ENCODE measurements around the gene PDIA5.

The PDIA5 gene

DNA sequence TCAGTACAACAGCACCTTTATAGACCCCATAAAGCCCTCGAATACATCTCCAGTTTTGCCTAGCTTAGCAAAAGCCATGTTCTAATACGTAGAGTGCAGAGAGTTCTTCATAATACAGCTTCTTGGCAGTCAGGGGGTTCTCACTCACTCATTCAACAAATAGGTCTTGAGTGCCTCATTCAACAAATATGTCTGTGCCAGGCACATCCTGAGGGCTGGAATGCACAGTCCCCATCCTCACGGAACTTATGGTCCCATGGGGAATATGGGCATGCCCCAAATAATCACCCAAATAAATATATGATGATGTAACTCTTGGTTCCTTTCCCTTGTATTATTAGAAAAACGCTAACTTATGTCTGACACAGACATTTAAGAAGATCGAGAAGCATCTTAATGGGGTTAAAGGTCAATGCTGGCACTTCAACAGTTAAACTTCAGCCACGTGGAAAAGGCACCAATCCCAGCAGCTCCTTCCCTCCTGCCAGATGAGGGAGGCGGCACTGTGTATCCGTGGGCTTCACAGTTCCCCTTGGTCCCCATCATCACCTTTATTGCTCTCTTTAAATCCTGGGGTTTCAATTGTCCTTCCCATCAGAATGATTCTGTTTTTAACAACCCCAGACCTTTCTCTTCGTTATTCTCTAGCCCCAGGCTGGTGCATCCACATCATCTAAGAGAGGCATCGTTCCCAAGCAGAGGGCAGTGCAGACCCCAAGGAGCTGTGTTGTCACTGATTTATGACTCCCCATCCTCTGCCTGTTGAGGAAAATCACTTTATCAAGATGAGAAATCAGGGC is 20.4 kb upstream of the PDIA5 start:
- H3K9me2 ChIP-seq (replicated peaks; ENCODE audit: low read depth, low read length), result no peaks in the 10 kb centered on the region
- TF ChIP-seq EZH2phosphoT487 (IDR thresholded peaks at IDR 0.05; ENCODE audit: borderline replicate concordance), result no peak
- TF ChIP-seq, protein P1, sequence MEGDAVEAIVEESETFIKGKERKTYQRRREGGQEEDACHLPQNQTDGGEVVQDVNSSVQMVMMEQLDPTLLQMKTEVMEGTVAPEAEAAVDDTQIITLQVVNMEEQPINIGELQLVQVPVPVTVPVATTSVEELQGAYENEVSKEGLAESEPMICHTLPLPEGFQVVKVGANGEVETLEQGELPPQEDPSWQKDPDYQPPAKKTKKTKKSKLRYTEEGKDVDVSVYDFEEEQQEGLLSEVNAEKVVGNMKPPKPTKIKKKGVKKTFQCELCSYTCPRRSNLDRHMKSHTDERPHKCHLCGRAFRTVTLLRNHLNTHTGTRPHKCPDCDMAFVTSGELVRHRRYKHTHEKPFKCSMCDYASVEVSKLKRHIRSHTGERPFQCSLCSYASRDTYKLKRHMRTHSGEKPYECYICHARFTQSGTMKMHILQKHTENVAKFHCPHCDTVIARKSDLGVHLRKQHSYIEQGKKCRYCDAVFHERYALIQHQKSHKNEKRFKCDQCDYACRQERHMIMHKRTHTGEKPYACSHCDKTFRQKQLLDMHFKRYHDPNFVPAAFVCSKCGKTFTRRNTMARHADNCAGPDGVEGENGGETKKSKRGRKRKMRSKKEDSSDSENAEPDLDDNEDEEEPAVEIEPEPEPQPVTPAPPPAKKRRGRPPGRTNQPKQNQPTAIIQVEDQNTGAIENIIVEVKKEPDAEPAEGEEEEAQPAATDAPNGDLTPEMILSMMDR (conservative IDR thresholded peaks at IDR 0.05; ENCODE audit: low read length), result no peak
- H3F3A ChIP-seq (ENCODE audit: low read depth), result no peaks in the 10 kb centered on the region
- H3K9me3 ChIP-seq (ENCODE audit: insufficient read depth, low read depth, low read length), result no peaks in the 10 kb centered on the region
- H3K9ac ChIP-seq (ENCODE audit: low read depth, low read length, poor library complexity, severe bottlenecking), result no peak overlapping the region
- no peak overlapping the region for H2AFZ ChIP-seq (ENCODE audit: low read length)
- H3K4me2 ChIP-seq (ENCODE audit: low read depth, low read length, poor library complexity, severe bottlenecking), result no peak overlapping the region
- H3K4me1 ChIP-seq (ENCODE audit: insufficient read depth, low read length, poor library complexity, severe bottlenecking), result peaks cover 6% of the 10 kb centered on the region
- H3K4me3 ChIP-seq (ENCODE audit: low read length, poor library complexity, severe bottlenecking), result no peak overlapping the region
- H4K20me1 ChIP-seq (ENCODE audit: insufficient read depth, low read length, poor library complexity, severe bottlenecking), result no peaks in the 10 kb centered on the region
- no peaks in the 10 kb centered on the region for H3K36me3 ChIP-seq (ENCODE audit: insufficient read depth, low read length)
- no peaks in the 10 kb centered on the region for H3K27me3 ChIP-seq (ENCODE audit: insufficient read depth, low read length, poor library complexity, severe bottlenecking)
- no peaks in the 10 kb centered on the region for H3K79me2 ChIP-seq (ENCODE audit: insufficient read depth, low read length)

DNA sequence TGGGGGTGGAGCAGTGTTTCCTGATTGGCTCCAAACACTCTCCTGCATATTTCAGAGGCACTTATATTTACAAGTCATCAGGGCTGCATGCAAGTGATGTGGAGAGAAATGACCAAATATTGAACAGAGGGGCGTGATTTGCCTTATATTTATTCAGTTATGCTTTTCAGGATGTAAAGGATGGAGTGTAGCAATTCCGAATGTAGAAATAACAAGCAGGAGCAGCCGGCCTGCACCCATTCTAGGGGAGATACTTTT is 19.8 kb upstream of the PDIA5 start:
- no peaks in the 10 kb centered on the region for H4K20me1 ChIP-seq (ENCODE audit: insufficient read depth, low read length, poor library complexity, severe bottlenecking)
- no peak overlapping the region for H2AFZ ChIP-seq (ENCODE audit: low read length)
- H3K9ac ChIP-seq (ENCODE audit: low read depth, low read length, poor library complexity, severe bottlenecking), result no peak overlapping the region
- no peaks in the 10 kb centered on the region for H3K27me3 ChIP-seq (ENCODE audit: insufficient read depth, low read length, poor library complexity, severe bottlenecking)
- TF ChIP-seq, protein P1 (conservative IDR thresholded peaks at IDR 0.05; ENCODE audit: low read length), result no peak
- no peak for TF ChIP-seq EZH2phosphoT487 (IDR thresholded peaks at IDR 0.05; ENCODE audit: borderline replicate concordance)
- H3K4me1 ChIP-seq (ENCODE audit: insufficient read depth, low read length, poor library complexity, severe bottlenecking), result peaks cover 6% of the 10 kb centered on the region
- H3K9me2 ChIP-seq (replicated peaks; ENCODE audit: low read depth, low read length), result no peaks in the 10 kb centered on the region
- no peaks in the 10 kb centered on the region for H3F3A ChIP-seq (ENCODE audit: low read depth)
- no peaks in the 10 kb centered on the region for H3K79me2 ChIP-seq (ENCODE audit: insufficient read depth, low read length)
- no peak overlapping the region for H3K4me3 ChIP-seq (ENCODE audit: low read length, poor library complexity, severe bottlenecking)
- no peaks in the 10 kb centered on the region for H3K36me3 ChIP-seq (ENCODE audit: insufficient read depth, low read length)
- H3K9me3 ChIP-seq (ENCODE audit: insufficient read depth, low read depth, low read length), result no peaks in the 10 kb centered on the region
- no peak overlapping the region for H3K4me2 ChIP-seq (ENCODE audit: low read depth, low read length, poor library complexity, severe bottlenecking)

DNA sequence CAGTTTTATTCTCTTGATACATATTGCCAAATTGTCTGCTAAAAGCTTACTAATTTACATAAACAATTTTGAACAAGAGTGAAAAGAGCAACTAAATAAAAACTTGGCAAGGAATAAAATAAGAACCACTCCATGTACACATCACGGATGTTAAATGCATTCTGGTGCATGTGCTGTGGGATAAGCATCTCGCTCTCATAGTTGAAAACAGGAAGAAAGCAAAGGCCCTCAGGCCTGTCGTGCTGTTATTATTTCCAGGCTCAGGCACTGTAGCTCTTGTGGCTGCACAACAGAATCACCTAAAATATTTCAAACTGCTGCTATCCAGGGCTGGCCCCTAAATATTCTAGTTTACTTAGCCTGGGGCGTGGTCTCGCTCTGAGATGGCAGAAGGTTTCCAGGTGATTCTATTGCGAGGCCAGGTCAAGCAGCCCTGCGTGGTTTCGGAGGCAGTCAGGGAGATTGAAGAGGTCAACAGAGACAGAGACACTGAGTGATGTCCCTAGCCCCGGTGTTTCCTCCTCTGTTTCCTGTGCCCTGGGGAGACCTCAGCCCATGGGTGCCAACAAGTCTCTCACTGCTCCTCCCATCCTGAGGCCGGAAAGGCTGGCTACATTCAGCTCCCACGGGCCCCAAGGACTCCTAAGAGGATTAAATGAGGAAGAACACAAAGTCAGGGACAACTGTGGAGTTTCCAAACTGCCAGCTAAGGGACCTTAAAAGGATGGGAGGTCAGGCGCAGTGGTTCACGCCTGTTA is 18.2 kb upstream of the PDIA5 start:
- H3F3A ChIP-seq (ENCODE audit: low read depth), result no peaks in the 10 kb centered on the region
- H3K9me3 ChIP-seq (ENCODE audit: insufficient read depth, low read depth, low read length), result no peaks in the 10 kb centered on the region
- peaks cover 6% of the 10 kb centered on the region for H3K4me1 ChIP-seq (ENCODE audit: insufficient read depth, low read length, poor library complexity, severe bottlenecking)
- H4K20me1 ChIP-seq (ENCODE audit: insufficient read depth, low read length, poor library complexity, severe bottlenecking), result no peaks in the 10 kb centered on the region
- no peak overlapping the region for H3K4me3 ChIP-seq (ENCODE audit: low read length, poor library complexity, severe bottlenecking)
- TF ChIP-seq, protein P1 (conservative IDR thresholded peaks at IDR 0.05; ENCODE audit: low read length), result no peak
- no peak for TF ChIP-seq EZH2phosphoT487 (IDR thresholded peaks at IDR 0.05; ENCODE audit: borderline replicate concordance)
- no peak overlapping the region; the same call in 1 of the 2 replicates for H2AFZ ChIP-seq (ENCODE audit: low read length)
- H3K9me2 ChIP-seq (replicated peaks; ENCODE audit: low read depth, low read length), result no peaks in the 10 kb centered on the region
- no peaks in the 10 kb centered on the region for H3K27me3 ChIP-seq (ENCODE audit: insufficient read depth, low read length, poor library complexity, severe bottlenecking)
- H3K36me3 ChIP-seq (ENCODE audit: insufficient read depth, low read length), result no peaks in the 10 kb centered on the region
- no peak overlapping the region for H3K4me2 ChIP-seq (ENCODE audit: low read depth, low read length, poor library complexity, severe bottlenecking)
- H3K79me2 ChIP-seq (ENCODE audit: insufficient read depth, low read length), result no peaks in the 10 kb centered on the region
- no peak overlapping the region for H3K9ac ChIP-seq (ENCODE audit: low read depth, low read length, poor library complexity, severe bottlenecking)

Measured in Loucy (cell line).